Body of pancreas (tissue), 4 donors: Measurements from ENCODE around the gene GID8. TPM values are rescaled to one million over a fixed set of nuclear protein-coding genes. Genes with fewer than 3 reads are reported as not detected.

Experiments used
- ATAC-seq: fragments of 150-250 bp; one replicate; pipeline ENCODE4 v1.9.1; 2016
- DNase-seq, 4 donors: peaks; one replicate each; pipeline ENCODE4 v3.0.0-alpha.2; 2019
- H3K27ac ChIP-seq, 4 donors: fragments of 200-600 bp; sonication (generic); 1 replicate in 3 of 4; 2 replicates in 1 of 4; pipeline versions ENCODE4 v1.5.1 to v1.6.1; 2016 to 2019; ENCODE audit warnings: mild to moderate bottlenecking in 1 of 4, mixed read lengths in 1 of 4, moderate library complexity in 1 of 4
- H3K27me3 ChIP-seq, 2 donors: fragments of 200-600 bp; sonication (generic); one replicate each; pipeline ENCODE4 v1.6.0; 2016; ENCODE audit warnings: mild to moderate bottlenecking in 1 of 2
- H3K36me3 ChIP-seq, 2 donors: fragments of 200-600 bp; sonication (generic); replicated peaks in 1 of 2; 2 replicates each; pipeline ENCODE4 v1.5.1; 2016; ENCODE audit warnings: low read depth in 2 of 2; ENCODE audit not compliant: insufficient read depth in 1 of 2
- H3K4me1 ChIP-seq: fragments of 200-600 bp; sonication (generic); one replicate; pipeline ENCODE4 v1.6.0; 2016
- H3K4me3 ChIP-seq, 2 donors: fragments of 200-600 bp; sonication (generic); 1 replicate in 1 of 2; 2 replicates in 1 of 2; pipeline ENCODE4 v1.5.1; 2016 to 2019
- H3K9me3 ChIP-seq, 3 donors: fragments of 200-600 bp; sonication (generic); 1 replicate in 2 of 3; 2 replicates in 1 of 3; pipeline ENCODE4 v1.5.1; 2016
- POLR2A ChIP-seq, 3 donors: fragments of 450-650 bp; IDR thresholded peaks; one replicate each; pipeline ENCODE4 v1.6.1; 2016; ENCODE audit warnings: antibody characterized with exemption in 3 of 3, mild to moderate bottlenecking in 2 of 3
- WGBS, 2 donors: methylation state at CpG; one replicate each; pipeline ENCODE4 v1.1.5; 2017; 5-methylcytosine and 5-hydroxymethylcytosine counted together
- intact Hi-C: fragments of 100-400 bp; cut with DNase I; formaldehyde crosslinking; loops from one replicate; pipeline ENCODE4 v1.15.1; 2023
- total RNA-seq, 2 donors: library from RNA; depleted of rRNA; stranded (reverse); fragments of >200 nt; gene quantifications; one replicate each; pipeline ENCODE4 v1.1.0, GENCODE V29; 2016
- TF ChIP-seq, protein P1 (sequence below), 7 experiments: fragments of 450-650 bp in 4 of 7; fragments of 200-600 bp in 3 of 7; sonication (generic) in 3 of 7; IDR thresholded peaks; one replicate each; pipeline ENCODE4 v1.5.1; 2016 to 2019; ENCODE audit warnings: antibody characterized with exemption in 7 of 7

The GID8 gene
- total RNA-seq, 2 donors from 2014 or later, result 26.2 to 29.7 TPM

DNA sequence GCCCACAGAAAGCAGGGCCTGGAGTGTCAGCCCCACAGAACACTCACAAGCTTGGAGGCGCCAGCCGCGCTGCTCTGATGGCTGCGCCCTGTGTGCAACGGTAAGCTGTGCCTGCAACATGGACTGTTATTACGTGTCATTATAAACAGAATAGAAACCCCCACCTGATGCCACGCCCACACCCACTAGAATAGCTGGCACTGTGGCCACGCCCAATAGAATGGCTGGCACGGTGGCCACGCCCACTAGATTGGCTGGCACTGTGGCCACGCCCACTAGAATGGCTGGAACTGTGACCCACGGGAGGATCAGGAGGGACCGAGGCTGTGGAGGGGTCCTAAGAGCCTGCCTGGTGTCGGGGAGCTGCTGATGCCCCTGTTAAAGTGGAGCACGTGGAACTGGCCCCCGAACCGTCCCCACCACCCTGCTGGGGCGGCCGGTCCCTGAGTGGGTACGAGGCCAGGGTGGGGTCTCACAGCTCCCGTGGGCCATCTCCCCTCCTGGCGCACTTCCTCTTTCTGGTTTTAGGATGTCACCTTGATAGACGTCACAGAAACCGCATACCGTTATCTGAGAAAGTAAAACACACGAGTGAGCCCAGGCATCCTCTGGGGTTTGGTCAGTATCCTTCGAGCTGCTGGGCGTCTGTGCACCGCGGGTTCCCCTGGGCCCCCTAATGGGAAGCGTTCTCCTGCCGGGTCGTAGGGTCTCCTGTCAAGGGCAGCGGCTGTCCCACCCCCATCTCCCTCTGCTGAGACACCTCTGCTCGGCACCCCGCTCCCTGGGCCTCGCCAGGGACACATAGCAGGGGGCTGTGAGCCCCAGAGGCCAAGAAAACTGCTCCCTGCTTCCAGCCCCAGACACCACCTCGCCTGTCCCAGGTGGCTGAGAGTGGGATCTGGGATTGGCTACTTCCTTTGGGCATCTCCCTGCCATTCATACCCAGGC lies 39.9 kb downstream of the GID8 start:
- DNase-seq (peak in 1 of 4 donors; percentile 31), ATAC-seq (no peak)
- intact Hi-C loops, result no loop called here
- TF ChIP-seq, protein P1, sequence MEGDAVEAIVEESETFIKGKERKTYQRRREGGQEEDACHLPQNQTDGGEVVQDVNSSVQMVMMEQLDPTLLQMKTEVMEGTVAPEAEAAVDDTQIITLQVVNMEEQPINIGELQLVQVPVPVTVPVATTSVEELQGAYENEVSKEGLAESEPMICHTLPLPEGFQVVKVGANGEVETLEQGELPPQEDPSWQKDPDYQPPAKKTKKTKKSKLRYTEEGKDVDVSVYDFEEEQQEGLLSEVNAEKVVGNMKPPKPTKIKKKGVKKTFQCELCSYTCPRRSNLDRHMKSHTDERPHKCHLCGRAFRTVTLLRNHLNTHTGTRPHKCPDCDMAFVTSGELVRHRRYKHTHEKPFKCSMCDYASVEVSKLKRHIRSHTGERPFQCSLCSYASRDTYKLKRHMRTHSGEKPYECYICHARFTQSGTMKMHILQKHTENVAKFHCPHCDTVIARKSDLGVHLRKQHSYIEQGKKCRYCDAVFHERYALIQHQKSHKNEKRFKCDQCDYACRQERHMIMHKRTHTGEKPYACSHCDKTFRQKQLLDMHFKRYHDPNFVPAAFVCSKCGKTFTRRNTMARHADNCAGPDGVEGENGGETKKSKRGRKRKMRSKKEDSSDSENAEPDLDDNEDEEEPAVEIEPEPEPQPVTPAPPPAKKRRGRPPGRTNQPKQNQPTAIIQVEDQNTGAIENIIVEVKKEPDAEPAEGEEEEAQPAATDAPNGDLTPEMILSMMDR (IDR thresholded peaks at IDR 0.05), result no peak
- no peak for TF ChIP-seq POLR2A (IDR thresholded peaks at IDR 0.05)
- Histone ChIP-seq H3K4me1 (peaks cover 1% of the 10 kb centered on the region), H3K4me3 (no peak overlapping the region), H3K27me3 (peaks cover 0 to 22% of the 10 kb centered on the region in 2 donors), H3K27ac (no peak overlapping the region), H3K36me3 (no peaks in the 10 kb centered on the region), H3K9me3 (no peaks in the 10 kb centered on the region)
- 45% methylated on average over 35 of the region's 38 CpGs; no CpG with 5 or more reads in 1 of the 2 donors for WGBS, 2 donors

DNA sequence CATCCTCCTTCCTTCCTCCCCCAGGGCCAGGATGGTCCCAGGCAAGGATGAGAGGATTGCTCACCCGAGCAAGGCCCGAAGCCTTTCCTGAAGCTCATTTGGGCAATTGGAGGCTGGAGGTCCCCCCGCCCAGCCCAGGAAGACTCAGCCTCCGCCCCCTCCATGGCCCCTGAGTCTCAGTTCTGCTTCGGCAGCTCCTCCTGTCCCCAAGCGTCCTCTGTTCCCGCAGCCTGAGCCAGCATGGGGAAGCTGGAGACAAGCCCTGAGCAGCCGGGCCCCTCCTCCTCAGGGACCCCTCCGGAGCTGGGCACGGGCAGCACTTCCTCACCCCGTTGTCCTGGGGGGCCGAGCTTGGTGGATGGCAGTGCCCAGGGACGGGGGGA lies 40.6 kb downstream of the GID8 start:
- DNase-seq (no peak), ATAC-seq (no peak)
- intact Hi-C loops, result no loop called here
- H3K27me3 ChIP-seq, result peaks cover 0 to 16% of the 10 kb centered on the region in 2 donors
- no peaks in the 10 kb centered on the region for H3K36me3 ChIP-seq
- H3K27ac ChIP-seq, result no peak overlapping the region
- TF ChIP-seq POLR2A (IDR thresholded peaks at IDR 0.05), result no peak
- TF ChIP-seq, protein P1 (IDR thresholded peaks at IDR 0.05), result no peak
- WGBS, 2 donors, result 41 to 47% methylated on average over 3 to 13 of the region's 13 CpGs
- H3K4me3 ChIP-seq, result no peak overlapping the region
- no peaks in the 10 kb centered on the region for H3K9me3 ChIP-seq
- no peaks in the 10 kb centered on the region for H3K4me1 ChIP-seq

DNA sequence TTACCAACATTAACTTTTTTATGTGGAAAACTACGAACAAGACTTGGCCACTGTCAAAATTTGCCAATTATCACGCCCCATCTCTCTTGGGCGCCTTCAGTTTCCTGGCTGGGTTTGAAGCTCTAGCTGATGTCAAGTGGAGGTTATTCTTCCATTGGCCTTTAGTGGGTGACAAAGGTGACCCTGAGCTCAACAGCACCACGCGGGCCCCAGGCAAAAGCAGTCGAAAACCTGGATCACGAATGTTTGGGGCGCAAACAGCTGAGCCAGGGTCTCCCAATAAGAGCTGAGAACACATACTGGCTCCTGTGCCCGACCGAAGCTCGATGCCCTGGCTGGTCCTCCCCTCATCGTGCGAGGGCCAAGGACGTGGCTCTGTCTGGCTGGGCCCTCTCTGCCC lies 41.4 kb downstream of the GID8 start:
- Histone ChIP-seq H3K4me3 (no peak overlapping the region), H3K9me3 (no peaks in the 10 kb centered on the region), H3K27ac (no peak overlapping the region), H3K36me3 (no peaks in the 10 kb centered on the region), H3K4me1 (no peaks in the 10 kb centered on the region), H3K27me3 (peaks cover 0 to 10% of the 10 kb centered on the region in 2 donors)
- ATAC-seq, result no peak
- DNase-seq, result no peak
- intact Hi-C loops, result no loop called here
- WGBS, 2 donors, result 51 to 61% methylated on average over 11 to 14 of the region's 14 CpGs
- TF ChIP-seq, protein P1 (IDR thresholded peaks at IDR 0.05), result no peak
- TF ChIP-seq POLR2A (IDR thresholded peaks at IDR 0.05), result no peak

DNA sequence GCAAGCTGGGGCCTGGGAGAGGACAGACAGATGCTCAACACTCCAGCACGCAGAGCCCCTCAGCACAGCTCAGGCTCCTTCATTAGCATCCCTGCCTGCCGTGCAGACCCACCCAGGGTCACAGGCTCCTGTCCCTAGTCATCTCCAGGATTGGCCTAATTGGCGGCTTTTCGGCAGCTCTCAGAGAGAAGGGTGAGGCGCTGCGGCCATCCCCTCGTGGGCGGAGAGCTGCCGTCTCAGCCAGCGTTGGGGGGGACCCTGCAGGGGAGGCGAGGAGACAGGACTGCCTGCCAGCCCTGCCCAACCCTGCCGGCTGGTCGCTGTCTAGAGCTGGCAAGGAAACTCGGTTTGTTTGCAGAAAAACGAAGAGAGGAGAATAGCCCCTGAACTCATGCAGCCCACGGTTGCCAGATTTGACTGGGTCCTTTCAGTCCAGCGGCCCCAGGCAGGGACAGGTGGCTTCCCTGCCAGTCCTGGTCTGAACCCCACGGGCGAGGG lies 42.0 kb downstream of the GID8 start:
- no peaks in the 10 kb centered on the region for H3K9me3 ChIP-seq
- intact Hi-C loops, result no loop called here
- no peak for DNase-seq
- ATAC-seq, result no peak
- H3K27me3 ChIP-seq, result peaks cover 0 to 9% of the 10 kb centered on the region in 2 donors
- H3K4me3 ChIP-seq, result no peak overlapping the region
- TF ChIP-seq POLR2A (IDR thresholded peaks at IDR 0.05), result no peak
- TF ChIP-seq, protein P1 (IDR thresholded peaks at IDR 0.05), result no peak
- no peak overlapping the region for H3K27ac ChIP-seq
- no peaks in the 10 kb centered on the region for H3K36me3 ChIP-seq
- no peaks in the 10 kb centered on the region for H3K4me1 ChIP-seq
- 14% methylated on average over 19 of the region's 19 CpGs; no CpG with 5 or more reads in 1 of the 2 donors for WGBS, 2 donors
